Measurements from ENCODE around the gene HERC2.
"Not testable (repeated sequence)": the region's sequence is repeated elsewhere in the genome, so short reads cannot be mapped to it uniquely, and the experiment has no call there.

DNA sequence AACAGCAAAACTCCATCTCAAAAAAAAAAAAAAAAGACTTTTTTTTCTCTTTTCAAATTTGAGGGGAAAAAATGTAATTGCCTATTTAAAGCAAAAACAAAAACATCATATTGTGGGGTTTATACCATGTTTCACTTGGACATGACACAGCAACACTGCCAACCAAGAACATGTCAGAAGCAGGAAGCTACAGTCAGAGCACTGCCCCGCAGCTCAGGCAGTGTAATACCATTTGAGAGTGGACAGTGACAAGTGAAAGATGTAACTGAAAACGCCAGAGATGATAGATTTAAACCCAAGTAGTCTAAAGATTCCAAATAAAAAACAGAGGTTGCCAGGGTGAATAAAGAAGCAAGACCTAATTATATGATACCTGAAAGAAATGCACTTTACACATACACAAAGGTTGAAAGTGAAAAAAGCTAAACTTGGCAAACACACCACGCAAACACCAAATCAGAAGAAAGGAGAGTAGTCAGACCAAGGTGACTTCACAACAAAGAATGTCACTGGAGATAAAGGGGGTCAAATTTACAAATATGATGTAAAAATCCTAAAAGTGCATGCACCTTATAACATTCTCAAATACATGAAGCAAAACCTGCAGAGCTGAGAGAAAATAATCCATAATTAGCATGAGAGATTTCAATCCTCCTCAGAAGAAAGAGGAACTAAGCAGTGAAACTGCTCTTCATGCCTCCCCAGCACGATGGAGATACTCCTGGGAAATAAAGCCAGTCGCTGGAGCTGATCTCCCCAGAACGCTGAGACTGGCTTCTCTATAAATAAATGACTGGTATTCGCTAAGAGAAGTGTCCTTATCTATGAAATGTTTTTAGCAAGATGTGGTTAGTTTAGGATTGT, 32.9 kb downstream of the HERC2 start:
- TF ChIP-seq, protein P1, sequence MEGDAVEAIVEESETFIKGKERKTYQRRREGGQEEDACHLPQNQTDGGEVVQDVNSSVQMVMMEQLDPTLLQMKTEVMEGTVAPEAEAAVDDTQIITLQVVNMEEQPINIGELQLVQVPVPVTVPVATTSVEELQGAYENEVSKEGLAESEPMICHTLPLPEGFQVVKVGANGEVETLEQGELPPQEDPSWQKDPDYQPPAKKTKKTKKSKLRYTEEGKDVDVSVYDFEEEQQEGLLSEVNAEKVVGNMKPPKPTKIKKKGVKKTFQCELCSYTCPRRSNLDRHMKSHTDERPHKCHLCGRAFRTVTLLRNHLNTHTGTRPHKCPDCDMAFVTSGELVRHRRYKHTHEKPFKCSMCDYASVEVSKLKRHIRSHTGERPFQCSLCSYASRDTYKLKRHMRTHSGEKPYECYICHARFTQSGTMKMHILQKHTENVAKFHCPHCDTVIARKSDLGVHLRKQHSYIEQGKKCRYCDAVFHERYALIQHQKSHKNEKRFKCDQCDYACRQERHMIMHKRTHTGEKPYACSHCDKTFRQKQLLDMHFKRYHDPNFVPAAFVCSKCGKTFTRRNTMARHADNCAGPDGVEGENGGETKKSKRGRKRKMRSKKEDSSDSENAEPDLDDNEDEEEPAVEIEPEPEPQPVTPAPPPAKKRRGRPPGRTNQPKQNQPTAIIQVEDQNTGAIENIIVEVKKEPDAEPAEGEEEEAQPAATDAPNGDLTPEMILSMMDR (IDR thresholded peaks at IDR 0.05) = not testable (repeated sequence)
- TF ChIP-seq ZFX (IDR thresholded peaks at IDR 0.05; ENCODE audit: borderline replicate concordance) = not testable (repeated sequence)
